ENCODE measurements around the gene CNGA3.

The CNGA3 gene

DNA sequence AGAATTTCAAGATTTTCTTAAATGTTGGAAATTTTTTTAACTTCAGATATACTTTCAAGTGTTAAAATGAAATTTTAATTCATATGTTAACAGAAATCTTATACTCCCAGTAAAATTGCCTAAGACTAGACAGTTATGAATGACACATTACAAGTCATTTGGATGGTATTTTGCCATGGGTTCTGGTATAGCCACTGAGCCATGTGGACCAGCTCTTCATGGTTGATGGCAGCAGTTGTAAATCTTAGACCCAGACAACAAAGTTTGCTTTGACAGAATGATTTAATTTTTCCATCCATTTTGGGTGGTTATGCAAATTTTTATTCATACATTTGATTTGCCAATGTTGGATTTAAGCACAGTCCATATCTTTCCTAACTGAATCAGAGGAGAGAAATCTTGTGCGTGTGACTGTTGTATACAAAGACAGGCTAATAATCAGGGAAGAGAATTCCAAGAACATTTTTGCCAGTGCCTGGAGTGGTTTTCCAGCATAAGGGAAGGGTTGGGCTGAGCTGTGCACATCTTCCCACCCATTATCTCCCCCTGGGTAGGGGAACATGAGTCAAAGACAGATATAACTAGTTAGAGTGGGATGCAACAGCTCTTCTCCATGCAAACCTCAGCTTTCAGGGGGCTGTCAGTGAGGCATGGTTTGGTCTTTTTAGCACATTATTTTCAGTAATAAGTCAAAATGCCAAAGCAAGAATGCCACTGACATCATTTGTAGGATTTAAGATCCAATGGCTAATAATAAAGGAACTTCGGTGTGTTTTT is 70.3 kb downstream of the CNGA3 start:
- Histone ChIP-seq H3K36me3 (ENCODE audit: control insufficient read depth, insufficient read depth, low read length) (no peaks in the 10 kb centered on the region), H3K4me3 (replicated peaks; ENCODE audit: low read depth, low read length) (no peak overlapping the region), H3K27me3 (replicated peaks; ENCODE audit: control insufficient read depth, insufficient read depth, low read length) (no peaks in the 10 kb centered on the region)
- TF ChIP-seq, protein P1, sequence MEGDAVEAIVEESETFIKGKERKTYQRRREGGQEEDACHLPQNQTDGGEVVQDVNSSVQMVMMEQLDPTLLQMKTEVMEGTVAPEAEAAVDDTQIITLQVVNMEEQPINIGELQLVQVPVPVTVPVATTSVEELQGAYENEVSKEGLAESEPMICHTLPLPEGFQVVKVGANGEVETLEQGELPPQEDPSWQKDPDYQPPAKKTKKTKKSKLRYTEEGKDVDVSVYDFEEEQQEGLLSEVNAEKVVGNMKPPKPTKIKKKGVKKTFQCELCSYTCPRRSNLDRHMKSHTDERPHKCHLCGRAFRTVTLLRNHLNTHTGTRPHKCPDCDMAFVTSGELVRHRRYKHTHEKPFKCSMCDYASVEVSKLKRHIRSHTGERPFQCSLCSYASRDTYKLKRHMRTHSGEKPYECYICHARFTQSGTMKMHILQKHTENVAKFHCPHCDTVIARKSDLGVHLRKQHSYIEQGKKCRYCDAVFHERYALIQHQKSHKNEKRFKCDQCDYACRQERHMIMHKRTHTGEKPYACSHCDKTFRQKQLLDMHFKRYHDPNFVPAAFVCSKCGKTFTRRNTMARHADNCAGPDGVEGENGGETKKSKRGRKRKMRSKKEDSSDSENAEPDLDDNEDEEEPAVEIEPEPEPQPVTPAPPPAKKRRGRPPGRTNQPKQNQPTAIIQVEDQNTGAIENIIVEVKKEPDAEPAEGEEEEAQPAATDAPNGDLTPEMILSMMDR (IDR thresholded peaks at IDR 0.05; ENCODE audit: insufficient read depth, low read length, poor library complexity, severe bottlenecking), result no peak
- no peak for DNase-seq (ENCODE audit: extremely low read depth, insufficient read length)

DNA sequence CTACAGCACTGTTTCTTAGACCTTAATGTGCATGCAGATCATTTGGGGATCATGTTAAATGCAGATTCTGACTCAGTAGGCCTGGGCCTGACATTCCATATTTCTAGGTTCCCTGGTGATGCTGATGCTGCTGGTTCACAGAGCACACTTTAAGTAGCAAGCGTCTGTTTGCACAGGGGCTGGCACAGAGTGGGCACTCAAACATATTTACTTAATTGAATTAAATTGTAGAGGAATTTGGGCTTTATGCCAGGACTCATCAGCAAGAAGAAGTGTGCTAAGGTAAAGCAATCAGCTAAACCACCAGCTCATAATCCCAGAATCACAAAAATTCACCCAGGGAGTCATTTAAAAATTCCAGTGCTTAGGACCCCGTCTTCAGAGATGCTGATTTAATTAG is 73.3 kb downstream of the CNGA3 start:
- H3K4me3 ChIP-seq (replicated peaks; ENCODE audit: low read depth, low read length), result no peak overlapping the region
- TF ChIP-seq, protein P1 (IDR thresholded peaks at IDR 0.05; ENCODE audit: insufficient read depth, low read length, poor library complexity, severe bottlenecking), result no peak
- H3K27me3 ChIP-seq (replicated peaks; ENCODE audit: control insufficient read depth, insufficient read depth, low read length), result no peaks in the 10 kb centered on the region
- DNase-seq (ENCODE audit: extremely low read depth, insufficient read length), result no peak
- H3K36me3 ChIP-seq (ENCODE audit: control insufficient read depth, insufficient read depth, low read length), result no peaks in the 10 kb centered on the region

DNA sequence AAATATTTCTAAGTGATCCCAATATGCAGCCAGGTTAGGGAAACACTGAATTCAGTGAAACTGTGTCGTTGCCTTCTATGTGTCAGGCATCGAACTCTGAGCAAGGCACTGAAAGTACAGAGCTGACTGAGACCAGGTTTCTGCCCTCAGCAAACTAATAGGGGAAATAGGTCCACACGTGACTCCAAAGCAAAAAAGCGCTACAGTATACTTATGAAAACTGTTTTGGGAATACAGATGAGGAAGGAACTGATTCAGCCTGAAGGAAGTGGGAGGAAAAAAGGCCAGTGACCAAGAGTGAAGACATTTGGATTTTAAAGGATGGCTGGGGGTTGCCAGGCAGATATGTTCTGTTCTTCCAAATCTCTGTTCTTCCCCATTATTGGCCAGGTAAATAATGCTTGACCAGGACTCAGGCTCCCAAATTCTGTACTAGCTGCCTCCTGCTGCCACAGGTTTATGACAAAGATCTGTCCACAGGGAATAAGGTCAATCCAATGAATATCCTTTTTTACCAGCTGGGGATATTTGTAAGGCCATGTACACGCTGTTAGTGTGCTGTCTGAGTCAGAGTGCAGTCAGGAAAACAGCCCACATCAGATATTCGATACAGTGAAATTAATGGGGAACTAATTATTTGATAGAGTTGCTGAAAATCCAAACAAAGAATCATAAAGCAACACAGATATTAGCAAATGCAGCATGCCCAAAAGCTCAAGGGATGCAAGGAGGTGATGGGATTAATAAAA is 73.9 kb downstream of the CNGA3 start:
- DNase-seq (ENCODE audit: extremely low read depth, insufficient read length), result no peak
- H3K4me3 ChIP-seq (replicated peaks; ENCODE audit: low read depth, low read length), result no peak overlapping the region
- TF ChIP-seq, protein P1 (IDR thresholded peaks at IDR 0.05; ENCODE audit: insufficient read depth, low read length, poor library complexity, severe bottlenecking), result no peak
- H3K27me3 ChIP-seq (replicated peaks; ENCODE audit: control insufficient read depth, insufficient read depth, low read length), result no peaks in the 10 kb centered on the region
- H3K36me3 ChIP-seq (ENCODE audit: control insufficient read depth, insufficient read depth, low read length), result no peaks in the 10 kb centered on the region

GRCh38 chr2:98422449-98422848 is 76.2 kb downstream of the CNGA3 start:
- H3K4me3 ChIP-seq (replicated peaks; ENCODE audit: low read depth, low read length), result no peak overlapping the region
- H3K27me3 ChIP-seq (replicated peaks; ENCODE audit: control insufficient read depth, insufficient read depth, low read length), result no peaks in the 10 kb centered on the region
- TF ChIP-seq, protein P1 (IDR thresholded peaks at IDR 0.05; ENCODE audit: insufficient read depth, low read length, poor library complexity, severe bottlenecking), result no peak
- no peaks in the 10 kb centered on the region for H3K36me3 ChIP-seq (ENCODE audit: control insufficient read depth, insufficient read depth, low read length)
- no peak for DNase-seq (ENCODE audit: extremely low read depth, insufficient read length)

DNA sequence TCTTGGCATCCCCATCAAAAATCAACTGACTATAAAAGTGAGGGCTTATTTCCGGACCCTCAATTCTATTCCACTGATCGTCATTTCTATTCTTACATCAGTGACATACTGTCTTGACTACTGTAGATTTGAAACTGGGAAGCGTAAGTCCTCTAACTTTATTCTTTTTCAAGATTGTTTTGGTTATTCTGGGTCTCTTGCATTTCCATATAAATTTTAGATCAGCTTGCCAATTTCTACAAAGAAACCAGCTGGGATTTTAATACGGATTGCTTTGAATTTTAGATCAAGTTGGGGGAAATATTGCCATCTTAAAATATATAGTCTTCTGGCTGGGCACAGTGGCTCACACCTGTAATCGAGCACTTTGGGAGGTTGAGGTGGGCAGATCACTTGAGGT is 80.5 kb downstream of the CNGA3 start:
- TF ChIP-seq, protein P1 (IDR thresholded peaks at IDR 0.05; ENCODE audit: insufficient read depth, low read length, poor library complexity, severe bottlenecking), result no peak
- Histone ChIP-seq H3K36me3 (ENCODE audit: control insufficient read depth, insufficient read depth, low read length) (no peaks in the 10 kb centered on the region), H3K4me3 (replicated peaks; ENCODE audit: low read depth, low read length) (no peak overlapping the region), H3K27me3 (replicated peaks; ENCODE audit: control insufficient read depth, insufficient read depth, low read length) (no peaks in the 10 kb centered on the region)
- DNase-seq (ENCODE audit: extremely low read depth, insufficient read length), result no peak
